Renal pelvis (tissue), 4 donors: Measurements from ENCODE around the gene ARHGEF25. TPM values are rescaled to one million over a fixed set of nuclear protein-coding genes. Genes with fewer than 3 reads are reported as not detected.

Experiments
- DNase-seq: peaks from one replicate; pipeline ENCODE4 v3.0.0-alpha.2; 2013
- polyA plus RNA-seq, 3 donors: library from polyadenylated mRNA; unstranded; fragments of 120-200 nt; gene quantifications; one replicate each; pipeline ENCODE4 v1.2.1, GENCODE V29; 2013; ENCODE audit not compliant: insufficient read length in 3 of 3

The ARHGEF25 gene
- polyA plus RNA-seq, 3 donors, result 24.9 to 33.9 (median 33.4) TPM

DNA sequence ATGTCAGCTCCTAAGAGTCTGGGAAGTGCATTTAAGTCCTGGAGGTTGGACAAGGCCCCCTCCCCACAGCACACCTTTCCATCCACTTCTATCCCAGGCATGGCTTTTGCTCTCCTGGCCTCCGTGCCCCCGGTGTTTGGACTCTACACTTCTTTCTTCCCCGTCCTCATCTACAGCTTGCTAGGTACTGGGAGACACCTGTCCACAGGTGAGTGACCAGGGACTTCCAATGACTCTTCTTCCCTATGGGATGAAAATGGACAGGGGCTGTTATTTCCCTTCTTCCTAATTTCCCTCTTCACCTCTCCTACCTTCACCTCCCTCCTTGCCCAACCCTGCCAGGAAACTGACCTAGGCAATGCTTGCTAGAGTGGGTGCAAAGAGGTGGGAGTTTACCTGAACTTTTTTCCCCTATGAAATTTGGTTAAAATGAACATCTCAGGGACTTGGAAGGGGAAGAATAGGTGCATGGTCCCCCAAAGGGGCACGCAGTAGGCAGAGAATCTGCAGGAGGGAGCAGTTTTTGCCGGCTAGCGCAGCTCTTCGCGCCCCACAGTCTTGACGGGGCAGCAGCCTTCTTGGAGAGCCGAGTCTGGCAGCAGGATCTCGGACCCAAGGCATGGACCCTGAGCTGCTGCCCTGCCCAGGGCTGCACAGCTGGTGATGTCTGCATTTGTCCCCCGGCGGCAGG is 9.2 kb downstream of the ARHGEF25 start:
- no peak for DNase-seq

DNA sequence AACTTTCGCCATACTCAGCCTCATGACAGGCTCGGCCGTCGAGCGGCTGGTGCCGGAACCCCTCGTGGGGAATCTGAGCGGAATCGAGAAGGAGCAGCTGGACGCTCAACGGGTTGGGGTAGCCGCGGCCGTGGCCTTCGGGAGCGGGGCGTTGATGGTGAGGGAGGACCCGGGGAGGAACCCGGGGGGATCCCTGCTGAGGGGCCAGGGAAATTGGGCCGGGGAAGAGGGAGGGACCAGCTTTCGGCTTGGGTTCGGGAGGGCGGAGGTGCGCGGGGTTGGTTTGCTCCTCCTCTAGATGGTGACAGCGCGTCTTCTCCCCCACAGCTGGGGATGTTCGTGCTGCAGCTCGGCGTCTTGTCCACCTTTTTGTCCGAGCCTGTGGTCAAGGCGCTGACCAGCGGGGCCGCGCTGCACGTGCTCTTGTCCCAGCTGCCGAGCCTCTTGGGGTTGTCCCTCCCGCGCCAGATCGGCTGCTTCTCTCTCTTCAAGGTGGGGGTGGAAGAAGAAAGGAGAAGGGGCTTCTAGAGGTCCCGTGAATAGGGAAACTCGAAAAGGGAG is 9.8 kb downstream of the ARHGEF25 start:
- DNase-seq, result no peak

DNA sequence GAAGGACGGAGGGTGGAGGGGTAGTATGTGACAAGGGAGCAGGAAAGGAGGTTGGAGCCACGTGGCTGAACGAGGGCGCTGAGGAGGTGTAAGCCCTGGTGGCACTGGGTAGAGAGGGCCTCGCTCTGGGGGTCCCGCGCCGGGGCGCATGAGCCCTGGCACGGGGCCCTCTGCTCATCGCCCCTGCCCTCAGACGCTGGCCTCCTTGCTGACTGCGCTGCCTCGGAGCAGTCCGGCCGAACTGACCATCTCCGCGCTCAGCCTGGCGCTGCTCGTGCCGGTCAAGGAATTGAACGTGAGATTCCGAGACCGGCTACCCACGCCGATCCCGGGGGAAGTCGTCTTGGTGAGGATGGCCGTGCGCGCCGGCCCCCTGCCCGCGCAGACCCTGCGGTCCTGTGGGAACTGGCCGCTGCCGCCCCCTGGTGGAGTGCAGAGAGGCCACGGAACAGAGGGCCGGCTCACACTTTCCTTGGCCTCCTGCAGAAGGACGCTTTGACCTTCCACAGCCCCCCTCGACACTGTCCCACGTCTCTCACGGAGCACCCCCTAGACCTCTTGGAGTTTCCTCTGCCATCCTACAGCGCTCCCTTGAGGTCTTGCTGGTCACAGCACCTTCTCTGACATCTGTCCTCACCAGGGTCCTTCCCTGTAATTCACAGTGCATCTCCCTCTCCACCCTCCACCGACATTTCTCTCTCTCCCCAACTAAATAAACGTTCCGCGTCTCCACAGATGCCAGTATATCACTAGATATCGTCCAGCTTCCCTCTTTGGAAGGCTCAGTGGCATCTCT is 10.5 kb downstream of the ARHGEF25 start:
- DNase-seq, result no peak

DNA sequence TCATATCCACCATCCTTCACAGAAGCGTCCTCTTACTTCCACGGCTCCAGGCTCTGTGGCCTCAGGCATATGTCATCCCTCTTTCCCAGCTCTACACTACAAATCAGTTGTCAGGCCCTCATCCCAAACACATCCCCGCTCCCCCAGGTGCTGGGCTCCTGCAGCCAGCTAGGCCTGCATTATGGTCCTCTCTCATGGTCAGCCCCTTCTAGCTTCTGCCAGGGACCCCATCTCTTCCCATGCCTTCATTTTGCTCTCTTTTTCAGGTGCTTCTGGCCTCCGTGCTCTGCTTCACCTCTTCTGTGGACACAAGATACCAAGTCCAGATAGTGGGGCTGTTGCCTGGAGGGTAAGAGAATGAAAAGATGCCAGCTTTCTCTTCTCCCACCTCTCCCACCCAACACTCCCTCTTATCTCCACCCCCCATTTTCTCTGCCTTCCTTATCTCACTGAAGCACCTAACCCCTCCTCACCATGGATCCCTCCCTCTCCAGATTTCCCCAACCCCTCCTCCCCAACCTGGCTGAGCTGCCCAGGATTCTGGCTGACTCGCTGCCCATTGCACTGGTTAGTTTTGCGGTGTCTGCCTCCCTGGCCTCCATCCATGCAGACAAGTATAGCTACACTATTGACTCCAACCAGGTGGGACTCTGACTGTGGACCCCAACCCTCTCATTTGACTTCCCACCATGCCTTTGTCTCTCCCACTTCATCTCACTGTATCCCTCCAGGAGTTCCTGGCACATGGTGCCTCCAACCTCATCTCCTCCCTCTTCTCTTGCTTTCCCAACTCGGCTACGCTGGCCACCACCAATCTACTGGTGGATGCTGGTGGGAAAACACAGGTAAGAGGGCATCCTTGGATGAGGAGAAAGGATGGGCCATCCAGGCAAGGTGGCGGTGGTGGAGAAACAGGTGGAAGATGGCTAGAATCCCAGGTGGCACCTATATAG is 11.3 kb downstream of the ARHGEF25 start:
- no peak for DNase-seq

DNA sequence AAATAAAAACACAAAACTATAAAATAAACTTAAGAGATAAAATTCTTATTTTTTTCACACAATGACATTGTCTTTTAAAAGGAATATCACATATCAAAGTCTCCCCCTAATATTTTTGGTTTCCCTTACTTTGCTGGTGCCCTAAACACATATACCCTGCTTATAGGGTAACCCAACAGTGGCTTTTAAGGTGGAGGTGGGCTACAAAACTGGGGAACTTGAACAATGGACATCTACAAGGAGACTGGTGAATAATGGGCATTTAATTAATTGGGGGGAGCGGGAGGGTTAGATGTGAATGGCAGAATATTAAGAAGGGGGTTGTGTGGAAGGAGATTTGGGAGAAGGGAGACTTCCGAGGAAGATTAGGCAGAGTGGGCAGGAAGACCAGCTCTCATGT is 12.2 kb downstream of the ARHGEF25 start:
- no peak for DNase-seq

DNA sequence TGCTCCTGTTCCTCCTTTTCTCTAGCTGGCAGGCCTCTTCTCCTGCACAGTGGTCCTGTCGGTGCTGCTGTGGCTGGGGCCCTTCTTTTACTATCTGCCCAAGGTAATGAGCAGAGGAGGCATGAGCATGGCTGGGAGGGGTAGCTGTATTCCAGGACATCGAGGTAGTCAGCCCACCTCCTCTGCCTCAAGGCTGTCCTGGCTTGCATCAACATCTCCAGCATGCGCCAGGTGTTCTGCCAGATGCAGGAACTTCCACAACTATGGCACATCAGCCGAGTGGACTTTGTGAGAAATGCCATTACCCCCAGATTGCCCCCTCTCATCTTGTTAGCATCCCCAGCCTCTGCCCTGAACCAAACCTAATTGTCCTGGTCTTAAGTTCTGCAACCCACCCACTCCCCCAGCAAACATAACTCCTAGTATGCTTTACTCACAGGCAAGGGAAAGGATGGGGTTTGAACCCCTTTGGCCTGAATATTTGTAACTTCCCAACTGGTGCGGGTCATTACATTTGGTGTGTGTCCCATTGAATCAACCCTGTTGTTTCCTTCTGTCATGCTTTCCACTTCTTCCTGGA is 12.7 kb downstream of the ARHGEF25 start:
- no peak for DNase-seq

DNA sequence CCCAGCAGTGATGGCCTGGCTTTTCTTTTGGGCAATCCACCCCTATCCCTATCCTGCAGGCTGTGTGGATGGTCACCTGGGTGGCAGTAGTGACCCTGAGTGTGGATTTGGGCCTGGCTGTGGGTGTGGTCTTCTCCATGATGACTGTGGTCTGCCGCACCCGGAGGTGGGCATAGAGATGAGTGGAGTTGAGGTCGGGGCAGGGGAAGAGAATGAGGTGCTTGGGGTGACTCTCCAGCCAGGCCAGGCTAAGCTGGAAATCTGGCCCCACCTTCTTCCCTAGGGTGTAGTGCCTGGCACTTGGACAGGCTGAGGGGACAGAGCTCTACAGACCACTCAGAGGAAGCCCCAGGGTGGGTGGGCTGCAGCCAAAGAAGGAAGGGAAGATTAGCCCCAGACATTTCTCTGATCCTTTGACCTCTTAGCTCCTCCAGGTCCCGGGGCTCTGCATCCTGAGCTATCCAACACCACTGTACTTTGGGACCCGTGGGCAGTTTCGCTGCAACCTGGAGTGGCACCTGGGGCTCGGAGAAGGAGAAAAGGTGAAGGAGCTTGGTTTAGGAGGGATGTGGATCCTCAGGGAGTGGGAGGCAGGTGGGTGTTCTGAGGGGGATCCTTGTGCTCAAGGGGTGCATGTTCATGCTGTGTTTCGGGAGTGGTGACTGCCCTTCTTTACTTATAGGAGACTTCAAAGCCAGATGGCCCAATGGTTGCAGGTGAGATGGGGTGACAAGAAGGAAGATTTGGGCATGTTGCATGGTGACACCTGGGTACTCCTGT is 13.4 kb downstream of the ARHGEF25 start:
- no peak for DNase-seq

DNA sequence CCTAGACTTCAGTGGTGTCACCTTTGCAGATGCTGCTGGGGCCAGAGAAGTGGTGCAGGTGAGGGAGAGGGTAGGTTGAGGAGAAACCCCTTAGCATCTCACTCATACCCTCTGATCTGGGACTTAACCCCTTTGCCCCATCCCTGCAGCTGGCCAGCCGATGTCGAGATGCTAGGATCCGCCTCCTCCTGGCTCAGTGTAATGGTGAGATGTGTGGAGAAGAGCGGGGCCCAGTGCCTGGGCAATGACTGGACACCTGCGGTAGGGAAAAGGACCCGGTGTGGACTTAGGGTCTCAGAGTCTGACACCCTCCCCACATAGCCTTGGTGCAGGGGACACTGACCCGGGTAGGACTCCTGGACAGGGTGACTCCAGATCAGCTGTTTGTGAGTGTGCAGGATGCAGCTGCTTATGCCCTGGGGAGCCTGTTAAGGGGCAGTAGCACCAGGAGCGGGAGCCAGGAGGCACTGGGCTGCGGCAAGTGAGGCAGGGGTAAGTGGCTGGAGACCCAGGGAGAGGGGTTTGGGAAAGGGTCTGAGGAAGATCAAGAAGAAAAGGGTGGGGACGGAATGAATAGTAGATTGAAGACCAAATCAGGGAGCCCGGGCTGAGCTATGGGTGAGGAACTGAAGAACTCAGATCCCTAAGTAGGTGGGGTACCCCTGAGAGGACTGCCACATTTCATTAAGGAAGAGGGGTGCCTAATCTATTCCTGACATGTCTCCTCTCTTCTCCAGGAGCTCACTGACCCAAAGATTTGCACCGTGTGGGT is 14.2 kb downstream of the ARHGEF25 start:
- DNase-seq, result no peak

DNA sequence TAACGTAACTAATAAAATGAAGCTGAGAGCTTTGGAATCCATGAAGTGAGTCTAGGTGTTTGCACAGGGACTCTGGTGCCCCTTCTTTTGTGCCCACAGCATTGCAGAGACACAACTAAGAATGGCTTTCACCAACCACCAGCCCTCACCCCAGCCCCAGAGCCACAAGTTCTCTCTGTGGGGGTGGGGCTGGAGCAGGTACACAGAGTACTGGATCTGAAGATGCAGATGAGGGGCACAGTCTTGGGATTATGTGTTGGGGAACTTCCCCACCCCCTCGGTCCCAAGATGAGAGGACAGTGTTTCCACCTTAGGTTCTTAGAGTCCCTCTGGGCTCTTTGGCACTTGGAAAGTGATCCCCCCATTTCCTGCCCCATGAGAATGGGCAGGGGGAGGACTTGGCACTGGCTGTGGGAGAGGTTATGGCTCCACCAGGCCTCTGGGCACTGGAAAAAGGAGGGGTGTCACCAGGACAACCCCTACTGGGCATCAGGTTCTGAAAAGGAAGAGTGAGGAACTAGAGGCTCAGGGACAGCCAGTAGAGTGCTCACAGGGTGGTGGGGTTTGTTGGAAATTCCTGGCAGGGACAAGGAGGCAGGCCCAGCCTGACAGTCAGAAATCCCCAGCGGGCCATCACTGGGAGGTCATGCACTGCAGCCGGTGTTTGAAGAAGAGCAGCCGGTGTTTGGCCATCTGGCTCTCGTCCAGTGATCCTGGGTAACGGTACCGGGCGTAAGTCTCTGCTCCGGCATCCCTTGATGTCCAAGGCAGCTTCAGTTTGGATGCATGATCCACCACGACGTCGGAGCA is 15.1 kb downstream of the ARHGEF25 start:
- DNase-seq, result no peak

DNA sequence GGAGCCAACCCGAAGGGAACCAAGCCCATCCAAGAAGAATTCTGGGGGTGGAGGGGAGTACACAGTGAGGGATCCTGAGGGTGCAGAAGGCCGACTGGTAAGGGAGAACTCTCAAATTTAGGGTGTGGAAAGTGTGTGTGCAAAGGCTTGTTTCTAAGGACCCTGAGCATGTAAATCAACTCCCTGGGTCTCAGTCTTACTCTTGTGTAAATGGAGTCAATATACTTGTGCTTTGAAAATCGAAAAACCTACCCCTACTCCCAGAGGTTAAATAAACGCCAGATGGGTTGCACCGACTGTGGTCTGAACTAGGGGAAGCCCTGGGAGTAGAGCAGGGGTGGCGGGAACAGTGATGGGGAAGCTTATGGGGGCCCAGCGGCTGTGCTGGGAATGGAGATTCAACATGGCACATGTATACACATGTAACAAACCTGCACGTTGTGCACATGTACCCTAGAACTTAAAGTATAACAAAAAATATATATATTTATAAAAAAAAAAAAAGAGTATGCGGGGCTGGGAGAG is 15.7 kb downstream of the ARHGEF25 start:
- no peak for DNase-seq

DNA sequence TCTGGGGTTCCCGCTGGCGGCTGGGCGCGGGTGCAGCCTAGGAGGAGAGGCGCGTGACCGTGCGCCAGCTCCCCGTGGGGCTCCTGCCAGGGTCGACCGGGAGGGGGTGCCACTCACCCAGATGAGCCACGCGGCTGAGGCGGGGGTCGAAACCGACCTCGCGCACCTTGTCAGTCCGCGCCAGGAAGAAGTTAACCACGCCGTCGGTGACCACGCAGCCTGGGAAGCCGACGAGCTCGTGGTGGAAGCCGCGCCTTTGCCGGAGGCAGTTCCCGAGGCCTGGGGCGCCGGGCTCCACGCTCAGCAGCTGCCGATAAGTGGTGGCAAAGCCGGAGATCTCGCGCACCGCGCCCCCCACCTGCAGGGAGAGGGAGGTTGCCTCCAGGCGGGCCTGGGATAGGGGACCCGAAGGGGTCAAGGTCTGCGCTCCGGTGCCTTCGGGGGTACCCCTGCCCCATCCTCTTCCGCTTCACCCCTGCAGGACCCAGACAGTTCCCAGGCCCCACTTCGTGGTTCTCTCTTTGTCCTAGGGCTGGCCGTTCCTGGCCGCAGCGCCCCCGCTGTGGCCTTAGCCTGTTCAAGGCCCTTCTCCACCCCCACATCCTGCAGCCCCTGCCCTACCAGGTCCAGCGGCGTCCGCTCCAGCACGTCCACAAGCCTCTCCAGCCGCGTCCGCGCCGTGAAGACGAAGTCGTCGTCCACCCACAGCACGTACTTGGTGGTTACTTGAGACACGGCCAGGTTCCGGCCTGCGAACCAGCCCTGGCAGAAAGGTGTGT is 16.5 kb downstream of the ARHGEF25 start:
- no peak for DNase-seq

DNA sequence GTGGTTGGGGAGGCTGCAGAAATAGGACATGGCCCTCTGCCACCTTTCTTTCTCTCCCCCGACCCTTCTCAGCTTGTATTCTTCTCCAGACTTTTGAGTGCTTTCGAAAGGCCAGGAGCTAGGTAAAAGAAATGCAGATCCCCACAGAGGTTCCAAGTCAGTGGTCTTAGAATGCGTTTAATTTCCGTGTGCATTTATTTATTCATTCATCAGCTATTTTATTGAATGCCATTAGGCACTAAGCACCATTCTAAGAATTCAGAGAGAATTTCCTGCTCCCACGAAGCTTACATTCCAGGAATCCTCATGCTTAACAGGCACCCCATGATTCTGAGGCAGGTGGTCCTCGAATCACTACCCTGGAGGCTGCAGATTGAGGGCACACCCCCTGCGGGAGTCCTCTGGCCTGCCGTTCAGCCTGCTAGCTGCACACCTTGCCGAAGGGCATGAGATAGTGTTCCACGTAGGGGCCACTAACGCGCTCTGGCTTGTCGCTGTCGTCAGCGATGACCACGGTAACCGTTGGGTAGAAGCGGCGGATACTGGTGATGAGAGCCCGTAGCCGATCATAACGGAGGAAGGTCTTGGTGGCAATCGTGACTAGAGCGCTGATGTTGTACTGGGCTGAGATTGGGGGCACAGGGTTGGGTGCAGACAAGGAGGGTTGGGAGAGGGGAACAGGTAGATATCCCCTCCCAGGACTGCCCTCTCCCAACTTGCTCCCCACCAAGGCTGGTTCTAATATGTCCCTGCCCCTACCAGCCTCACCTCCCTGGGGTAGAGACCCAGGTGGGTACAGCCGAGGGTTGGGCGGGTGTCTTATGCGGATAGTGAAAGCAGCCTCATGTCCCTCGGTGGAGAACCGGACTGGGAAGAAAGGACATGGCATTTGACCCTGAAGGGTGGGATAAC is 17.3 kb downstream of the ARHGEF25 start:
- no peak for DNase-seq

DNA sequence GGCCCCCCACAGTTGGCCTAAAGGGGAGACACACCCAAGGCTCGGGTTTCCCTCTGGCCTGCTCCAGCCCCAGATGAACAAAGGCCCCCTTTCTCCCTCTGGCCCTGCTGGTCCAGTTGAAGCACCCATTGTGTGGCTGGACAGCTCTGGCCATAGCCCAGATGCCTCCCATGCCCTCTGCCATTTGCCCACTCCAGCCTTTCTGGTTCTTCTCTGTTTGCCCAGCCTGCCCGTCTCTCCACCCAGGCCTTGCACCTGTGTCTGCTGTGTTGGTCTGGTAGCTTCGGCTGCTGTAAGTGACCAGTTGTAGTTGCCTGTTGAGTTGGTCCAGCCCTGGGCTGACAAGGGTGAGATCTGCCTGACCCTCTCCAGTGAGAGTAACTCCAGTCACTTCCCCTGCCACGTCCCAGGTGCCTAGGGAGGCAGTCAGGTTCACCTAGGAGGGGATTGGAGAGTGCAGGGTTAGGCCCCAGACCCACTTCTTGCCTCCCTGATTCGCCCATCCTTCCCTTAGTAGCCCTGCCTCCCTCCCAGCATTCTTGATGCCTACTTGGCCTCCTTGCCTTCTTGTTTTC is 18.7 kb downstream of the ARHGEF25 start:
- no peak for DNase-seq

DNA sequence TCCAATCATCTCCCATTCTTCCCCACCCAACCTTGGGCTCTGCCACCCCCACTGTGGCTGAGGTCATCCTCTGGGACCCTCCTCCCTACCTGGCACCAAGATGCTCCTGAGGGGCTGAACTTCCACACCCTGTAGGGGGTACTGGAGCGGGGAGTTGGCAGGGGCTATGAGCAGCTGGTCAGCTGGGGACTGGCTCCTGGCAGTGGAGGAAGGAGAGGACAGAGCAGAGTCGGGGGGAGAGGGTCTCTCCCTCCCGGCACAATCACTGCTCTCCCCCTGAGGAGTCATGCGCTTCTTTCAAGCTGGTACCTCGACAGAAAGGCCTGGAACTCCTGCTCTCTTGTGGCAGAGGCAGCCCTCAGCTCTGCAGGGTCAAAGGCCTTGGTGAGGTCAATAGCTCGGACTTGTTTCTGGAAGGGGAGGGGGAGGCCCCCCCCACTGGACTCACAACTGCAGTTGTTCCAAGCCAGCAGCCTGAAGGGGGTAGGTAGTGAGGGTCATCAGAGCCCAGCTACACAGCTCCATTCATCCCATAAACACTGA is 19.7 kb downstream of the ARHGEF25 start:
- DNase-seq, result no peak

DNA sequence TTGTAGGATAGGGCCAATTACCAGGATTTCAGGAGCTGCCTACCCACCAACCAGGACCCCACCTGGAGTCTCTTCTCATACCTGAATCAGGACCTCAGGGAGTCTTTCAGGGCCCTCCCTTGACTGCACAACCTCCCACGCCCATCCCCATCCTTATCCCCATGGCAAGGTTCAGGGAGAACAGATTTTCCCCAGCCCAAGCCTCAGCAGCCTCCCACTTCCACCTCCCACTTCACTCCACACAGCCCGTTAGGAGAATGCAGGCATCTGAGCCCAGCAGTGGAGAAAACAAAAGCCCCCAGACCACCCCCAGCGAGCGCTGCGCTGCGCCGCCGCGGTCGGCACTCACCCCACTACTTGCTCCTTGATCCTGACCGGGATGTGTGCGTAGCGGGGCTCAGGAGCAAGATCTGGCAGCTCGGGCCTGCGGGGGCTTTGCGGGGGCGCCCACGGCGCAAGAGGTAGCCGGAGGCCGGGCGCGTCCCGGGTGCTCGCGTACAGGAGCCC is 20.4 kb downstream of the ARHGEF25 start:
- no peak for DNase-seq
